Measurements from ENCODE around the gene CLEC18B. TPM values are rescaled to one million over a fixed set of nuclear protein-coding genes. Genes with fewer than 3 reads are reported as not detected.

The CLEC18B gene
- total RNA-seq, 6 donors from 2014 or later: 0.86 to 5.2 (median 1.5) TPM; not detected in 2

DNA sequence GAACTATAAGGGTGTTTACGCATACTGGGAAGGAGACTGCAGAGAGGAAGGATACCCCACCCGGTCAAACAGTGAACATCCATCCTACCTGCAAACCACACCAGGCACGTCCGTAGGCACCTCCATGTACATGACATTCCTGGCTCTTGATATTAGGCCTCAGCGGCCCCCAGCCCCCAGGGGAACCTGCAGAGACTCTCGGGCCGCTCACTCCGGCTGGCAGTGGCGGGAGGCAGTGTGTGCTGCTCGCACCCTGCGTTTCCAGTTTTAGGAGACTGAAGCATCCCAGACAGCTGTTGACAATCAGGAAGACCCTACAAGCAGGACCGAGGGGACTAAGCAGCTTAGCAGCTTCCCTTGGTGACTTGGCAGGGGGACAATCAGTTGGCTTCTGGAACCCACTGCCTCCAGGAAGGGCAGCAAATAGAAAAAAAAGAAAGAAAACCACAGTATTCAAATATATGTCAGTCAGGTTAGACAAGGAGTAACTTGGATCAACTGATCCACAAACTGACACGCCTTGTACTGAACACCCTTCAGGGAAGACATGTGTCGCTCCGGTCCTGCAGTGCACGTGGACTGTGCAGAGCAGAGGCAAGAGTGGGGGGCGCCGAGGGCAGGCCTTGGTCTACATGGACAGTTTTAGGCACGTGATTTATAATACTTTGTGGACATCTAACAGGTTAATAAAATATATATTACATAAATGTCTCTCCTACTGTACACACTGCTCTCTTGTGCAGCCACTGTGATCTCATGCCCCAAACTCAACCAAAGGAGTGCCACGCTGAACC, 29.9 kb upstream of the CLEC18B start:
- Histone ChIP-seq H3K4me1 (peaks cover 18 to 29% (median 25%) of the 10 kb centered on the region in 4 donors), H3K36me3 (peaks cover 4 to 52% (median 39%) of the 10 kb centered on the region in 4 donors), H3K27me3 (no peaks in the 10 kb centered on the region), H3K9me3 (no peaks in the 10 kb centered on the region), H3K27ac (peak overlapping the region in 2 of 4 donors; percentile 66 to 79), H3K4me3 (no peak overlapping the region)
- ATAC-seq (ENCODE audit: low FRiP score in 2 of 2): no peak
- TF ChIP-seq POLR2AphosphoS5 (IDR thresholded peaks at IDR 0.05) (no peak), EP300 (IDR thresholded peaks at IDR 0.05) (no peak), POLR2A (IDR thresholded peaks at IDR 0.05) (no peak)
- TF ChIP-seq, protein P1, sequence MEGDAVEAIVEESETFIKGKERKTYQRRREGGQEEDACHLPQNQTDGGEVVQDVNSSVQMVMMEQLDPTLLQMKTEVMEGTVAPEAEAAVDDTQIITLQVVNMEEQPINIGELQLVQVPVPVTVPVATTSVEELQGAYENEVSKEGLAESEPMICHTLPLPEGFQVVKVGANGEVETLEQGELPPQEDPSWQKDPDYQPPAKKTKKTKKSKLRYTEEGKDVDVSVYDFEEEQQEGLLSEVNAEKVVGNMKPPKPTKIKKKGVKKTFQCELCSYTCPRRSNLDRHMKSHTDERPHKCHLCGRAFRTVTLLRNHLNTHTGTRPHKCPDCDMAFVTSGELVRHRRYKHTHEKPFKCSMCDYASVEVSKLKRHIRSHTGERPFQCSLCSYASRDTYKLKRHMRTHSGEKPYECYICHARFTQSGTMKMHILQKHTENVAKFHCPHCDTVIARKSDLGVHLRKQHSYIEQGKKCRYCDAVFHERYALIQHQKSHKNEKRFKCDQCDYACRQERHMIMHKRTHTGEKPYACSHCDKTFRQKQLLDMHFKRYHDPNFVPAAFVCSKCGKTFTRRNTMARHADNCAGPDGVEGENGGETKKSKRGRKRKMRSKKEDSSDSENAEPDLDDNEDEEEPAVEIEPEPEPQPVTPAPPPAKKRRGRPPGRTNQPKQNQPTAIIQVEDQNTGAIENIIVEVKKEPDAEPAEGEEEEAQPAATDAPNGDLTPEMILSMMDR (IDR thresholded peaks at IDR 0.05): no peak
- peak in 1 of 2 donors; percentile 56 for DNase-seq
- WGBS, 2 donors: 91 to 95% methylated on average over 19 to 20 of the region's 20 CpGs

DNA sequence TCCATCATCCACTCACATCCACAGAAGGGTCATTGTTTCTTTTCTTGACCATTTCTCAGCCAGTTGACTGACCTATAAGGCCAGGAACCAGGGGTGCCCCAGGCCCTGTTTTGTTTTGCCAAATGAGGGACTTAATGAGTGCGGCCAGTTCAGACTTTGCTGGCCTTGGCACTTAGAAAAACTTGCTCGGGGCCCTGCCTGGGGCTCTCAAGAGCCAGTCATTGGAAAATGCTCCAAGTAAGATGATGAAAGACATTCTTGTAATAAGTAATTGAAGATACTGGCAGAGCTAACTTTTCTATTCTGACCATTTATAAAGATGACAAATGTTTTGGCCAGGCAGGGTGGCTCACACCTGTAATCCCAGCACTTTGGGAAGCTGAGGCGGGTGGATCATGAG, 29.0 kb upstream of the CLEC18B start:
- Histone ChIP-seq H3K27ac (peak overlapping the region; percentile 66 to 79 (median 72)), H3K36me3 (peaks cover 4 to 42% (median 32%) of the 10 kb centered on the region in 4 donors), H3K9me3 (no peaks in the 10 kb centered on the region), H3K4me1 (peaks cover 18 to 29% (median 25%) of the 10 kb centered on the region in 4 donors), H3K27me3 (no peaks in the 10 kb centered on the region), H3K4me3 (no peak overlapping the region)
- DNase-seq (no peak), ATAC-seq (ENCODE audit: low FRiP score in 2 of 2) (no peak)
- WGBS, 2 donors: 91 to 92% methylated on average over 3 of the region's 3 CpGs
- TF ChIP-seq POLR2AphosphoS5 (IDR thresholded peaks at IDR 0.05) (no peak), POLR2A (IDR thresholded peaks at IDR 0.05) (no peak), EP300 (IDR thresholded peaks at IDR 0.05) (no peak)
- TF ChIP-seq, protein P1 (IDR thresholded peaks at IDR 0.05): no peak

DNA sequence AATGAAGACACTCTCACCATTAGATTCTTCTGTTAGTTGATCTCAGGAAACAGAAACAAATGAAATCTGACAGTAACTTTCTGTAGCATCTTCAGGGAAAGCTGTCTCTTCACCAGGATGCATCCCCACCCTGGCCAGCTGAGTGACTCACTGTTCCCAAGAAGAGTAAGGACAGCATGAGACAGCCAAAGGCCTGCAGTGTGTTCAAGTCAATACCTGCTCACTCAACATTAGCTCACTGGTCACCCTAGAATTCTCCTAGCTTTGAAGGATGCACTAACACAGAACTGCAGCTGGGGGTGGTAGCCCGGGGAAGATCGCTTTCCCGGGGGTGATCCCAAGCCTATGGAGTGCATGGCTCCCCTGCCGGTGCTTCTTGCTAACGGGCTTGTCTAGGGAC, 28.2 kb upstream of the CLEC18B start:
- Histone ChIP-seq H3K27ac (peak overlapping the region; percentile 66 to 79 (median 72)), H3K36me3 (peaks cover 4 to 37% (median 29%) of the 10 kb centered on the region in 4 donors), H3K4me1 (peaks cover 18 to 29% (median 25%) of the 10 kb centered on the region in 4 donors), H3K27me3 (no peaks in the 10 kb centered on the region), H3K9me3 (no peaks in the 10 kb centered on the region), H3K4me3 (no peak overlapping the region)
- no peak for TF ChIP-seq EP300 (IDR thresholded peaks at IDR 0.05)
- TF ChIP-seq POLR2AphosphoS5 (IDR thresholded peaks at IDR 0.05): no peak
- TF ChIP-seq, protein P1 (IDR thresholded peaks at IDR 0.05): no peak
- no peak for TF ChIP-seq POLR2A (IDR thresholded peaks at IDR 0.05)
- WGBS, 2 donors: 87 to 100% methylated on average over 2 to 3 of the region's 5 CpGs
- peak in 1 of 2 donors; percentile 73 for ATAC-seq (ENCODE audit: low FRiP score in 2 of 2)
- peak in 1 of 2 donors; percentile 27 for DNase-seq

DNA sequence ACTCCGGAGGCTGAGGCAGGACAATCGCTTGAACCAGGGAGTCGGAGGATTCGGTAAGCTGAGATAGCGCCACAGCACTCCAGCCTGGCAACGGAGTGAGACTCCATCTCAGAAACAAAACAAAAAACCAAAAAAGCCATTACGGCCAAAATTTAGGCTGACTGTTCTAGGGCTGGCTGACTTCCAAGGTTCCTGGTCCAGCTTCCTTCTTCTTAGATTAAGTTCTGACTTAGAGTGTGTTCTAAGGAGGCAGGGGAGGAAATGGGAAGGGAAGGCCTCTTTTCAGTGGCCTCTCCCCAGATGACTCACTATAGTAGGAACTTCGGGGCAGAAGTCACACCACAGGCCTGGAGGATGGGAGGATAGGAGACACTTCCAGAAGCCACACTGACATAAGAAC, 27.7 kb upstream of the CLEC18B start:
- 63 to 68% methylated on average over 8 of the region's 8 CpGs for WGBS, 2 donors
- DNase-seq (peak in 1 of 2 donors; percentile 70), ATAC-seq (ENCODE audit: low FRiP score in 2 of 2) (peak; percentile 82 to 96)
- H3K9me3 ChIP-seq: no peaks in the 10 kb centered on the region
- H3K4me1 ChIP-seq: peaks cover 18 to 29% (median 25%) of the 10 kb centered on the region in 4 donors
- H3K36me3 ChIP-seq: peaks cover 4 to 37% (median 29%) of the 10 kb centered on the region in 4 donors
- no peak overlapping the region for H3K4me3 ChIP-seq
- TF ChIP-seq POLR2AphosphoS5 (IDR thresholded peaks at IDR 0.05): peak in 1 of 2 donors; percentile 53
- TF ChIP-seq EP300 (IDR thresholded peaks at IDR 0.05): peak in 1 of 4 donors; percentile 14
- TF ChIP-seq, protein P1 (IDR thresholded peaks at IDR 0.05): no peak
- H3K27me3 ChIP-seq: no peaks in the 10 kb centered on the region
- peak overlapping the region; percentile 66 to 79 (median 72) for H3K27ac ChIP-seq

Measured in upper lobe of left lung (tissue), 6 donors.